ENCODE data around the gene SEPTIN7.
A peak's percentile ranks its signal among the peaks of the same experiment; 100 is the strongest.

Gene SEPTIN7

GRCh38 chr7:35787925-35788324 lies 12.9 kb upstream of the SEPTIN7 start:
- no peak overlapping the region for H3K27ac ChIP-seq
- TF ChIP-seq CTCF (IDR thresholded peaks at IDR 0.05), result no peak
- TF ChIP-seq ZFX (IDR thresholded peaks at IDR 0.05; ENCODE audit: borderline replicate concordance), result no peak

- no peak overlapping the region for H3K27ac ChIP-seq
- no peak for TF ChIP-seq CTCF (IDR thresholded peaks at IDR 0.05)
- no peak for TF ChIP-seq ZFX (IDR thresholded peaks at IDR 0.05; ENCODE audit: borderline replicate concordance)
Measured at GRCh38 chr7:35792472-35792871, 8.4 kb upstream of the SEPTIN7 start.

GRCh38 chr7:35792873-35793489 lies 7.9 kb upstream of the SEPTIN7 start:
- TF ChIP-seq CTCF (IDR thresholded peaks at IDR 0.05) (no peak), ZFX (IDR thresholded peaks at IDR 0.05; ENCODE audit: borderline replicate concordance) (no peak)
- H3K27ac ChIP-seq, result no peak overlapping the region

- no peak overlapping the region for H3K27ac ChIP-seq
- no peak for TF ChIP-seq ZFX (IDR thresholded peaks at IDR 0.05; ENCODE audit: borderline replicate concordance)
- TF ChIP-seq CTCF (IDR thresholded peaks at IDR 0.05), result no peak
Measured at GRCh38 chr7:35797311-35797710, 3.5 kb upstream of the SEPTIN7 start.

- TF ChIP-seq ZFX (IDR thresholded peaks at IDR 0.05; ENCODE audit: borderline replicate concordance), result no peak
- TF ChIP-seq CTCF (IDR thresholded peaks at IDR 0.05), result no peak
- peak overlapping the region; percentile 92 for H3K27ac ChIP-seq
Measured at GRCh38 chr7:35799846-35800717, 775 bp upstream of the SEPTIN7 start.

GRCh38 chr7:35801392-35802101 lies 690 bp downstream of the SEPTIN7 start:
- peak overlapping the region; percentile 92 for H3K27ac ChIP-seq
- TF ChIP-seq ZFX (IDR thresholded peaks at IDR 0.05; ENCODE audit: borderline replicate concordance) (no peak), CTCF (IDR thresholded peaks at IDR 0.05) (peak; percentile 96)
